ENCODE measurements around the gene ANO2.

Gene ANO2

DNA sequence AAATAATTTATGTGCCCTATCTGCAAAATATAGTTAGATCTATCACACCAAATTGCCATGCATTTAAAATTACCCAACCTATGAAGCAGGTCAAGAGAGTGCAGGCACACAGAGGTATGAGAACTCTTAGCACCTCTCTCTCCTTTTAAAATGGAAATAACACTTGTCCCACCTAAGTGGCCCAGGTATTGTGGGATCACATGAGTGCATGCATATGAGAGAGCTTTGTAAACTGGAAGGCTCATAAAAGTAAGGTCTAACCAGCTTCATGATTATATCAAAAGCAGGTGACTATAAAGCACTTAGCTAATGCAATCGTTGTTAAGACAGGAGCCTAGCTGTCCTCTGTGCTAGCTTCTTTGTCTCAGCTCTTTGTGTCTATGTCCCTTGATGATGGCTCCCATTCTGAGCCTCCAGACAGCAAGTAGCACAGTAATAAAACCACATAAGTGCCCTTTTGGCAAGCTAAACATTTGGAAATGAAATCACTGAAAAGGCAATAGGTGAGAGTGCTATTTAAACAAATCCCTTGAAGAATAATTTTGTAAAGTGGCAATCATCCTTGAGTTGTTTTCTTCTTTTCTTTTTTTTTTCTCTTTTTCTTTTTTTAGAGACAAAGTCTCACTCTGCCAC is 294.1 kb downstream of the ANO2 start:
- no peak for FAIRE-seq

DNA sequence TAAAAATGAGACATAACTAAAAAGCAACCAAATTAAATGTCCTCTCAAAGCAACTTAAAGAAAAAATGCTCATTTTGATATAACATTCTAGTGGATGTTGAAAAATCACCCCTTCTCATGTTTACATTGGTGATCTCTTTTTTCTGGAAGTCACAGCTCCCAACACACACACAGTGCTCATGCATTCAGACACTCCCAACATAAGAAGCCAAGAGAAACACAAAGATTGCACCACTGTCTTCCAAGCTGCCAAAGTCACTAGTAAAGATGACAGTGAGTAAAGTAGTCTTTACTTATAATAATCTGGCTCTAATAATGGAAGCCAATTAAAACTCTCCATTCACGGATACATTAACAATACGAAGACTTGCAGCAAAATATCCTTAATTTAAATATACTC is 294.8 kb downstream of the ANO2 start:
- FAIRE-seq: no peak

DNA sequence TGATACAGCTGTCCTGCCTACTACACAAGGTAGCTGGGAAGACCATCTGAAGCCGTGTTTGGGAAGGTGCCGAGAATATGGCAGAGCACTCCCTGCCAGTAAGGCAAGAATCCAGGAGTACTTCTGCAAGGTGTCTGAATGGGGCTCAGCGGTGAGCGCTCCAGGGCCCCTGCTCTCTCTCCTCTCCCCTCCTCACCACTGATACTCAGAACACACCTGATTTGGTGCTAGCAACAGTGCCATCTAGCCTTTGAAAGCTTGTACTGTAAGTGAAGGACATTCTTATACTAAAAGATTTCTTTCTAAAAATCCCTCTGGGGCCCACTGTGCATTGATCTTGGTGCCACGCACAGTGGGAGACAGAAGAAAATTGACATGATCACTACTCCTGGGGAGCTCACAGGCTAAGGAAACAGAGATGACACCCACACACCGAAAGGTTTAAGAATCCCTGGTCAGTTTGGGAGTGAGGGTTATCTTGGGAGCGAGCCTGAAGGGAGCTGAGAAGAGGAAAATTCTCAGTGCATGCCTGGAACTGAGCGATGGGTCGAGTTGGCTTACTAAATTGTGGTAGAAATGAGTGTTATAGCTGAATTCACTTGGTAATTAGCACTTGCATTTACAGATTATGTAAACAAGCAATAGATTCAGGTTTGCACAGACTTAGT is 296.2 kb downstream of the ANO2 start:
- no peak for FAIRE-seq

DNA sequence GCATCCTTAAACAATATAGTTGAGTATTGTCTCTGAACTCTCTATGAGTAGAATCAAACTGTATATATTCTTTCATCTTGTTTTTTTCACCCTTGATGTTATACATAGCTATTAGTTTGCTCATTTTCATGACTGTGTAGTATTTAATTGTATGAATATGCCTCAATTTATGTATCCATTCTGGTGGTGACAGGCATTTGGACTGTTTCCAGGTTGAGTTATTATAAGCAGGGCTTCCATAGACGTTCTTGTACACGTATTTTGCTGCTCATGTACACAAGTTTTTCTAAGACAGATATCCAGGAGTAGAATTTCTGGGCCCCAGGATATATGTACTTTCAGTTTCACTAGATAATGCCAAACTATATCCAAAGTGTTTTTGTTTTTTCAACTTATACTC is 301.8 kb downstream of the ANO2 start:
- no peak for FAIRE-seq

DNA sequence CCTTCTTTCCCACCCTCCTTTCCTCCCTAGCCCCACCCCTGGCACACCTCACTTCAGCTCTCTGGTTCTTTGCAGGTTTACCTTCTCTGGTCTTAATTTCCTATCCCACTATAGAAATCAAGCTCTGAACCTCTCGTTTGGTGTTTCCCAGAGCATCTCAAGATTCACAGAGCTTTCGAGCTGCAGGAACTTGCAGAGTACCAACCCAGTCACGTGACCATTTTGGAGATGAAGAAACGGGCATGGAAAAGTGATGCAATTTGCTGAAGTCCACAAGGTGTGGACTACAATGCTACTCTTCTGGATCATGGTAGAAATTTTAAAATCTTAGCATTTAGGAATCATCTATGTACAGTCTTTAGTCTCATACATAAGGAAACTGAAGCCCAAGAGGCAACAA is 307.4 kb downstream of the ANO2 start:
- FAIRE-seq: no peak

DNA sequence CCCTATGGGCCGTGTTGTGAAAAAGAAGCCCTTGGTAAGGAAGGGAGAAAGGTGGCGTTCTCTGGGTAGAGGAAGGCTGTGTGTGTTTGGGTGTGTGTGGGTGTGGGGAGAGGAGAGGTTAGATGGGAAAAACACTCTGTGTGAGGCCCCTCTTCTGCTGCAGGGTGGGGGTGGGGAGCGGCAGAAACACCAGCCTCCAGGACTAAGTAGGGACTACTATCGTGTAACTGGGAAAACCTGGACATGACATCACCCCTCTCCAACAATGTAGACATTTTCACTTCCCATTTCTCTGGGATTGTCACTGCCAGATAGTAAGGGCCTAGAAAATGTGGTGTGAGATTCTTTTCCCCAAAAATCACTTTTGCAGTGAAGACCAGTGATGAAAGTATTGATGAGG is 308.2 kb downstream of the ANO2 start:
- FAIRE-seq: no peak

DNA sequence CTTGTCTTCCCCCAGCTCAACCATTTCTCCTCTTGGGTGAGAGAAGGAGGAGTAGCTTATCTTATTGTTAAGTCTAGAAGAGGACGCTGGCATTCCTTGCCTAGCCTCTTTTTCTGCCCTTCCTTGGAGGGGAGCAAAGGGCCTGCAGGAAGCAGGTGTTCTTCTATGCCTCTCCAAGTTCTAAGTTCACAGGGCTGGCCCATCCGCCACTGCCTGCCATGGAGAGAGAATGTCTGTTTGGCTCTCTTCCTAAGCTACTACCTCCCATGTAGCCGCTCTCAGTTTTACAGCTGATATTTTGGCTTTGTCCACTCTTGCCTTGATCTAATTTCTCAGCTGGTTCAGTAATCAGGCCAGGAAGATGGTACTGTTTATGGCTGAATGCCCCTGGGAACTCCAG is 312.0 kb downstream of the ANO2 start:
- no peak for FAIRE-seq

DNA sequence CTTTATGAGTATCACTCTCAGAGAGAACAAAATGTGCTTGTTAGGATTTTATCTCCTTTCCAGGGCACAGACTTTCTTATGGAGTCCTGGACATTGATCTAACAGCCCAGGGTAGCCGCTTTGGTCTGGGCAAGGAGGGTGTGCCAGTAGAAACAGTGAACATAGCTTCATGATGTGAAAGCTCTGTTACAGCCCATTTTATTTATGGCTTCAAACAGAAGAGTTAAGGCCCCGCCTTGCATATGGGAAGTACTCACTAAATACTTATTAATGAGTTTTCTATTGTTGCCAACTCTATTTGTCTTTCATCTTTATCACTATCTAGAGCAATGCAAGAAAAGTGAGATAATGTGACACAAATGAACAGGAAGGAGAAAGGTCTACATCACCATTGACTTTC is 312.6 kb downstream of the ANO2 start:
- FAIRE-seq: no peak

DNA sequence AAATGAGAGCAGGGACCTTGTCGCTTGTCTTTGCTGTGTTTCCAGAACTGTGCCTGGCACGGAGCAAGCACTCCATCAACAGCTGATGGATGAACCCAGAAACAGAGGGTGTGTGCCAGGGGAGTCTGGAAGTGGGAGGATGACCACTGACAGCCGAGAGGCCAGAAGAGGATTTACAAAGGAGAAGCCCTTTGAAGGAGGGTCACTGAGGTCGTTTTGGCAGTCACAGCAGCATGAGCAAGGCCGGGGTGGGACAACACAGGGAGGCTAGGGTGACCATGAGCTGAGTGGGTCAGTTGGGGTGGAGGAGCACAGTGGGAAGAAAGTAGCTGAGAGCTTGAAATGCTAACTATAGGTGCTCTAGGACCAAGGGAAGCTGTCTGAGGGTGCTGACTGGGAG is 313.6 kb downstream of the ANO2 start:
- FAIRE-seq: no peak

DNA sequence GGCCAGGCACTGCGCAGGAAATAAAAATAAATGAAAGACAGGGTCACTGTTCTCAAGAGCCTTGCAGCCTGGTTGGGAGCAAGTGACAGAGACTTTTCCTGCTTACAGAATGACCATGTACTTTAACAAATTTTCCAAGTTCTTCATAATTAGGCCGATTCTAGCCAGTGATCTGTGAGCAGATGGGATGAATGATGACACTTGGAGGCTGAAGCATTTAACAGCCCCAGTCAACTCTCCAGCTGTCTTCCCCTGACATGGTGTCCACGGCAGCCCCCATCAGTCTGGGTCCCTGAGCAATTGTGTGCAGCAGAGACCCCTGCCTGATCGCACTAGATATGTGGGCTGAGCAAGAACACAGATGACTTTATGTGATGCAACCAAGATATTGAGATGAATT is 314.3 kb downstream of the ANO2 start:
- FAIRE-seq: no peak

DNA sequence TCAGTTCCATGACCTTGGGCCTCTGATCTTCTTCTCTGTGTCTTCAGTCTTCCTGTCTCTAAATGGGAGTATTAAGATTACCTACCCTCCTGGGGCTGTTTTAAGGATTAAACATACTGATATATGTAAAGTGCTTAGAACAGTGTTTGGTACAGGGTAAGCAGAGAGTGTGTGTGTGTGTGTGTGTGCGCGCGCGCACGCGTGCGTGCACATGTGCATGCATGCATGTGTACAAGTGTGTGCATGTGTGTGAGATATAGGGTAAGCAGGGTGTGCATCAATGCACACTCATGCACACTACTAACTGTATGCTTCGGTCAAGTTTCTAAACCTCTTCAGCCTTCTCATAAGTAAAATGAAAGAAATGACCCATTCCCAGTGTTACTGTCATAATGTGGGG is 316.6 kb downstream of the ANO2 start:
- FAIRE-seq: no peak

DNA sequence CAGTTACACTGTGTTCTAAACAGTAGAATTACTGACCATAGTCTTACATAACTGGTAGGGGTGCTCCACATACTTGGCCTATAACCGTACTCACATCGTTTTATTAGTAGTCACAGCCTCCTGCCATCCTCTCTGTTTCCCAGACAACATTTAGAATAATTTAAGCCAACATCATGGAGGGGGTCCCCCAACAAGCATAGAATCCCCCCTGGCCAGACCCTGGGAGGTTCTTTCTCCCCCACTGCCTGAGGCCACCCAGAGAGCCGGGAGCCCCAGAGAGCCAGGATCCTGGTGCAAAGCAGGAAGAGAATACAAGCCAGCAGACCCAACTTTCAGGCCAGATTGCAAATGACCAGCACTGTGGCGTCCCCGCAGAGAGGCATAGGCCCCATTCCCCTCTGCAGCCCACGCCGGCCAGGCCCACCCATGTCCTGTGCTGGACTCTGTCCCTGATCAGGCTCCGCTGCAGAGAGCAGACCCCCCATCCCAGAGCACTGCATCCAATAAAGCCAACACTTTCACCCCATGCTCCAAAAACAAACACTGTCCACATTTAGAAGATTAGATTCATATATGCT is 317.9 kb downstream of the ANO2 start:
- FAIRE-seq: no peak

DNA sequence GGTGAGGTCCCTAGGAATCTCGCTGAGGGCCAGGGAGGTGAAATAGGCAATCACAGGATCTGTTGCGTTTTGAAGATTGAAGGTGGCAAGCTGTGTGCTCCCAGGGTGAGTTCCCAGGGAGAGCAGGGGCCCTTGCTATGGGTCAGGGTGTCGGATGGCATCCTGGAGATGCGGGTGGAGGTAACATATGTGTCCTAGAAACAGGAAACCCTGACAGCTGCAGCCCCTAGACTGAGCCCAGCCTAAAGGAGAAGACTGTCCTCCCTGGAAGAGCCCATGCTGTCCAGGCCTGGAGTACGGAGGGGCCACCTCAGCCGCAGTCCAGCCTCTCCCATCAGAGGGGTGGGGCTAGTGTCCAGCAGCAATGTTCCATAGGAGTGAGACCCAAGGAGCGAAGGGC is 318.9 kb downstream of the ANO2 start:
- no peak for FAIRE-seq

DNA sequence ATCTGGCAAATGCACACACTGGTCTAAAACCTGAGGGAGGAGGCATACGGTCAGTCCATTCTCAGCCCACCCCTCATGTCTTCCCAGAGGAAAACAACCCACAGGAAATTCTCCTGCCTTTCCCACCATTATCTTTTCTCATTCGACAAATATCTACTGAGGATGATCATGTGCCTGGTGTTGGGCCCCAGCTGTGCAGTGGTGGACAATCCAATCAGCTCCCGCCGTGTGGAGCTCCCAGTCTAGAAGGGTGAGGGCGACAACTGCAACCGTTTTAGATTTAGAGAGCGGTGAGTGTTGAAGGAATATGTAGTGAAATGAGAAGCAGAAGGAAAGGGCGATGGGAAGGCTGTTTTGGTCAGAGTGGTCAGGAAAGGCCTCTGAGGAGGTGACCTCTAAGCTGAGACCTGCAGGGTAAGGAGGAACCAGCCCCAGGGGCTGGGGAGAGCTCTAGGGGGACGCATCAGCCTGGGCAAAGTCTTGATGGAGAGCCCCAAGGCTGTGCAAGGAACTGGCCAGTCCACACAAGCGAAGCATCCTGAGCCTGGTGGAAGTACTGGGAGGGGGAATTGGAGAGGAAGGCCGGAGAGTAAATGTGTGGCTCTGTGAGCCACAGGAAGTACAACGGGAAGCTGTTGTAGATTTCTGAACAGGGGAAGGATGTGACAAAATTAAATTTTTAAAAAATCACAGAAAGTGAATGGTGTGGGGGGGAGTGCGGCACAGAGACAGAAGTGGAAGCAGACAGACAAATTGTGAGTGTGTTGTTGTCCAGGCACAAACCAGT is 320.4 kb downstream of the ANO2 start:
- FAIRE-seq: no peak

DNA sequence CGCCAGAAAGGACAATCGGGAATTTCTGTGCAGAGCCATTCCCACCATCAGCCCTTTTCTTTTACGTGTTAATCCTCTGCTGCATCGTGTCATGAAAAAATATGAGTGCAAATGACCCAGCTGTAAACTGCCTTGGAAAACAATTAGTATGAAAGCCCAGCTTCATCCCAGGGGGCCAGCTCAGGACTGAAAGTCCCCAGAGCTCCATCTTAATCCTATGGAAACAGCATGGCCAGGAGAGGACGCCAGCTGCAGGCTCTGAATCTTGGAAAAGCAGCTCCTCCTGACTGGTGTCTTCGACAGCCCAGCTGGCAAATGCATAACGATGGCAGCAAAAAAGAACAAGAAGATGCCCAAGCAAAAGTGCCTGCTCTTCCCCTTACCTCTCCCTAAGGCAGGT is 321.6 kb downstream of the ANO2 start:
- FAIRE-seq: no peak

DNA sequence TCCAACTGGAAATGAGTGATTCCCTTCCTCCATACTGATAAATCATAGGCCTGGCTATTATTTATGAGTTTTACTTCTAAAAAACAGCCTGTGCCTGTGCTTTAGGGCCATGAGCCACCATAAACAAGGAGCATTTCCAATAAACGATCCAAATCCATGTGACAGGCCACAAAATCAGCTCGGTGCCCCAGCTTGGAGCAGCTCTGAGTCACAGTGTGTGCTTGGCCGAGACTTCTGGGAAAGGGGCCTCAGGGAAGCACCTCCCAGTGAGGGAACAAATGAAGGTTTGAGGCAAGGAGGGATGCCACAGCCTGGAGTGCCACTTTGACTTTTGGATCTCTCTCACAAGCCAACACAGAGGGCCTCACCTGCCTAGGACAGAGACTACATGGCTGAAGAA is 322.8 kb downstream of the ANO2 start:
- FAIRE-seq: no peak

DNA sequence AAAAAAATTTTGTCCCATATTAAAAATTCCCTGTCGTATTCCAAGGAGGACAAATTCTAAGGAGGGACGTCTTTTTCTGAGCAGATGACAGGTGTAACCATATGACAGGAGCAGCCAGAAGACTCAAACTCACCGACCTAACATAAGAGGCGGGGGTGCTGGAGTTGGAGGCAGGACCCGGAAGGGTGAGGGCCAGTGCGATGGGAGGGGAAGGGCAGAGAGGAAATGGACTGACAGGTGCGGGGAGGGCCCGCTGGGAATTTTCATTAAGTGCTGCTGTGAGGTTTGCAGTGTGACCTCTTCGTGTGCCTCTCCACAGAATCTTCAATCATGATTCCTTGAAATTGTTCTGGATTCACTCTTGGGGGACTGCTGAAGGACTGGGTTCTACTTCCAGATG is 323.7 kb downstream of the ANO2 start:
- no peak for FAIRE-seq

DNA sequence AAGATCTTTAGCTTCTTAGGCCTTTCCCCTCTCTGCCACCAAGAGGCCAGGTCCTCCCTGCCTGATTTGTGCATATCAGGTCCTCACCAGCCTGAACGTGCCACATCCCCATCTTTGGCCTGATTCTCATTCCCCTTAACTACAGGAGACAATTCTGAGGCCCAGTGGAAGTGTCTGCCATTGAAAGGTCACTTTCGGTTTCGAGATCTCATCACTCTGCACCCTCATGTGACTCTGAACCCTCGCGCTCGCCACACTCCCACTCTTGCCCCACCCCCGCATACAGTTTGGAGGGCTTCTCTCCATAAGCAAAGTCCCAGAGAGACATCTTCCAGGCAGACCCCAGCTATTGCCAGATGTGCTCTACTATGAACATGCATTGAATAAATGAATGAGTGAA is 324.2 kb downstream of the ANO2 start:
- no peak for FAIRE-seq

DNA sequence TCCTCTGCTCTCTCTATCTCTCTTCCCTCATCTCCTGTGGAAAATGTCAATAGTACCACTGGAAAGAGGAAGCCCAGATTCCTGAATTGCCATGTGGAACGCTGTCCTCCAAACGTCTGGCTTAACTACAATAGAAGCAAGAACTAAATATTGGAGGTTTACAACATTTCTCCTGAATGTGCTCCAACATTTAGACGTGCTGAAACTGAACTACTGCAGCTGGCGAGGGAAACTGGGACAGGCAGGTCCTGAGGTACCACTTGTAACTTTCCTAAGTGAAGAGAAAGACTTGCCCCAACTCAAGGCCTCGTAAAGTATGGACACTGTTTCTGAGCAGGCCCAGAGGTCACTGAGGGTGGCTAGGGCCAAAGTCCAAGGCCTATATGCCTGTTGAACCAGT is 325.4 kb downstream of the ANO2 start:
- no peak for FAIRE-seq

DNA sequence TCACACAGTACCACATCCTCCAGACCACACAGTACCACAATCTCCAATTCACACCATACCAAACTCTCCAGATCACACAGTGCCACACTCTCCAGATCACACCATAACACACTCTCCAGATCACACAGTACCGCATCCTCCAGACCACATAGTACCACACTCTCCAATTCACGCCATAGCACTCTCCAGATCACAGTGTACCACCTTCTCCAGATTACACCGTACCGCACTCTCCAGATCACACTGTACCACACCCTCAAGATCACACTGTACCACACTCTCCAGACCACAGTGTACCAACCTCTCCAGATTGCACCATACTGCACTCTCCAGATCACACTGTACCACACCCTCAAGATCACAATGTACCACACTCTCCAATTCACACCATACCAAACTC is 328.2 kb downstream of the ANO2 start:
- no peak for FAIRE-seq

DNA sequence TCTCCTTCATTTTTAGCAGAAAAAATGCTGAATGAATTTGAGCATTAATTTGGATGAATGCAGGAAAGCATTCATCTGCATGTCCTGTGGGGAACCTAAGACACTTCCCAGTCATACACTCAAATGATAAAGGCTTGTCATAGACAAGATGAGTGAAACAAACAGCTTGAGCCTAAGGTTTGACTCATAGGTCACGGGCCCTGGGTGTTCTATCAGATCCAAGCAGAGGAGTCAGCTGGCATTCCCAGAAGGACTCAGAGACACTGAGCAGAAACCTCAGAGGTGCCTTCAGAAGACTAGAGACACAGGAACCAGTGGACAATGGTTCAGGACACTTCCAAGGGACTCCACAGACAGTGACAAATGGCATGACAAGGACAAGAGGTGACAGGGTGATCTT is 329.3 kb downstream of the ANO2 start:
- FAIRE-seq: no peak

DNA sequence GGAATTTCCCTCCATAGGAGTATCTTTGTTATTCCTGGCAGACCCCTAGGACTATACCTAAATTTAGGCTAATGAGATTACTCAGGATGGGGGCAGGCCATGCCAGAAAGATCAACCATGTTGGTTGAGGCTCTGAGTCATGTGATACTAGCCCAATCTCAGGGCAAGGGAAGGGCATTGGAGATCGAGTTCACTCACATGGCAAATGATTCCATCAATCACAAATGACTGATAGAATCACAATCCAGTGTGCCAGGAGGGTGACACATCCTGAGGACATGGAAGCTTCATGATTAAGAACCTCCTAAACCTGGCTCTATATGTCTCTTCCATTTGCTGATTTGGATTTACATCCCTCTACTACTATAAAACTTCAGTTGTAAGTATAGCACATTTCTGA is 330.8 kb downstream of the ANO2 start:
- no peak for FAIRE-seq

DNA sequence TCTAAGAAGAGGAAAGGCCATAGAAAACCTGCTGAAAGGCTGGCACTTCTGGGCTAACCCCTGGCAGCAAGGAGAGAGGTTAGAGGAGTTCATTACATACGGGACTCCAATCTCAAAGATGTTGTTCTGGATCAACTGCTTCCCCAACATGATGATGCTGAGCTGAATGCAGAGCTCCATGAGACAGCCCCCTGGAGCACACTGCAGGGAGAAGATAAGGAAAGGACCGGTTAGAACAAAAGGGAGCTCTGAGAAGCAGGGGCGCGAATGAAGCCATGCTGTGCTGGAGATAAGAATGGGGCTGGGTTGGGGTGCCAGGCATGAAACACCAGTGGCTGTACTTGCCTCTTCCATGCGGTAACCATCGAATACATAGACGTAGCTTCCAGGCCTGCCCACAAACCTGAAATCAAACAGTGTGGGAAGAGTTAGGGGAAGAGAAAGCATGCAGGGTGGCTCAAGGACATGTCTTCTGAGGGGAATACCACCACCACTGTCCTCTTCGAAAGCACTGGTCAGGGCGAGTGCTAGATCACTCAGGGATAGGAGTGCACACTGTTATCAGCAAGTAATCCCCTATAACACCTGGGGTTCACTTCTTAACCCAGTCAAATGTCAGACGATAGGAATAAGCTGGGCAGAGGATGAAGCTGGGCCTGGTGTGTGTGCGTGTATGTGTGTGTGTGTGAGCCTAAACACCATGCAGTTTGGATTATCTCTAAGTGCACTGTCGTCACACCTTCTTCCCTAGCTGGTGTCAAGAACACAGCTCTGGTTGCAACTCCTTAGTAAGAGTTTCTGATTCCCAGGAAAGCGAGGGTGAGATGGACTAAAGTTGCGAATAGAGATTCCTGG is 332.3 kb downstream of the ANO2 start:
- no peak for FAIRE-seq
